GM12864 (cell line): ENCODE results near the gene ABLIM2.

Experiments used
- DNase-seq: peaks from one replicate; pipeline ENCODE4 v3.0.0-alpha.2; 2011; ENCODE audit warnings: low read depth
- H3K4me3 ChIP-seq: 2 replicates; pipeline ENCODE4 v1.5.1; 2011; ENCODE audit warnings: mild to moderate bottlenecking, low read depth, low read length, control low read depth
- CTCF ChIP-seq: IDR thresholded peaks from 2 replicates; pipeline ENCODE4 v1.5.1; 2011; ENCODE audit warnings: low read depth, mild to moderate bottlenecking, moderate library complexity, low read length, control low read depth, inconsistent platforms; ENCODE audit errors: missing control alignments

ABLIM2 gene

GRCh38 chr4:8191136-8191747 is 32.6 kb upstream of the ABLIM2 start:
- no peak for TF ChIP-seq CTCF
- DNase-seq, result no peak
- H3K4me3 ChIP-seq, result no peak overlapping the region

GRCh38 chr4:8189551-8190466 is 31.2 kb upstream of the ABLIM2 start:
- no peak overlapping the region for H3K4me3 ChIP-seq
- TF ChIP-seq CTCF, result no peak
- DNase-seq, result no peak

- DNase-seq, result no peak
- TF ChIP-seq CTCF, result no peak
- no peak overlapping the region for H3K4me3 ChIP-seq
These were observed 30.3 kb upstream of the ABLIM2 start for GRCh38 chr4:8188743-8189550.

GRCh38 chr4:8188085-8188484 is 29.5 kb upstream of the ABLIM2 start:
- DNase-seq, result no peak
- H3K4me3 ChIP-seq, result no peak overlapping the region
- no peak for TF ChIP-seq CTCF

GRCh38 chr4:8185930-8186329 is 27.3 kb upstream of the ABLIM2 start:
- H3K4me3 ChIP-seq, result no peak overlapping the region
- TF ChIP-seq CTCF, result no peak
- no peak for DNase-seq

GRCh38 chr4:8185295-8185694 is 26.7 kb upstream of the ABLIM2 start:
- no peak for TF ChIP-seq CTCF
- DNase-seq, result no peak
- H3K4me3 ChIP-seq, result no peak overlapping the region
